Astrocyte of the cerebellum (primary cell): ENCODE results near the gene DDX10.

Experiments
- DNase-seq: peaks from one replicate; pipeline ENCODE4 v3.0.0-alpha.2; 2011; ENCODE audit warnings: low read depth
- H3K4me3 ChIP-seq: 2 replicates; pipeline ENCODE4 v1.5.1; 2011; ENCODE audit warnings: mild to moderate bottlenecking, low read depth, low read length, moderate library complexity
- CTCF ChIP-seq: IDR thresholded peaks from 2 replicates; pipeline ENCODE4 v1.5.1; 2012; ENCODE audit warnings: low read length, low read depth, moderate library complexity, mild to moderate bottlenecking; ENCODE audit errors: missing control alignments
- in situ Hi-C: cut with HindIII; loops from 2 replicates; pipeline ENCODE4 v1.10.0; 2017; ENCODE audit warnings: low sequenced_read_pairs

The DDX10 gene

GRCh38 chr11:108891909-108892511 lies 227.1 kb downstream of the DDX10 start:
- no peak overlapping the region for H3K4me3 ChIP-seq
- no peak for TF ChIP-seq CTCF
- in situ Hi-C loops = no loop called here
- DNase-seq = no peak

GRCh38 chr11:108895579-108896480 lies 231.0 kb downstream of the DDX10 start:
- no peak for DNase-seq
- in situ Hi-C loops = no loop called here
- H3K4me3 ChIP-seq = no peak overlapping the region
- no peak for TF ChIP-seq CTCF

- H3K4me3 ChIP-seq = no peak overlapping the region
- no peak for DNase-seq
- TF ChIP-seq CTCF = no peak
- in situ Hi-C loops = no loop called here
These were observed 232.2 kb downstream of the DDX10 start for GRCh38 chr11:108897071-108897481.

DNA sequence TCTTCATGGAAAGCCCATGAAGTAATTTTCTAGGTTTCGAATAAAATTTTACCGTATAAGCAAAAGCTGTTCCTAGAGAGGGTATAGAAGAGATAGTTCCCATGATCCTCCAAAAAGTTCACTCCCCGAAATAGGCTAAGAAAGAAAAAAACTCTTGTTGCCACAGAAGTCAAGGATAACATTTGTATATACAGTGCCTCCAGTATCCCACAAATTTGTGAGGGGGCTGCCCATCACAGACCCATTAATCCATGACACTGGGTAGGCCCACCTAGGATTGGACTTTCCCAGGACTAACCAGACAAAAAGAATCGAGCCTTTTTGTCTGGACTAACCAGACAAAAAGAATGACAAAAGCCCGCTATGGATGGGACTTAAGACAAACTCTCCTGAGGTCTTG lies 233.0 kb downstream of the DDX10 start:
- in situ Hi-C loops = no loop called here
- no peak for TF ChIP-seq CTCF
- no peak for DNase-seq

GRCh38 chr11:108901359-108901758 lies 236.5 kb downstream of the DDX10 start:
- DNase-seq = no peak
- in situ Hi-C loops = no loop called here
- no peak for TF ChIP-seq CTCF
- H3K4me3 ChIP-seq = no peak overlapping the region

More for the DNA sequence above, 233.0 kb downstream of the DDX10 start:
- no peak overlapping the region for H3K4me3 ChIP-seq

DNA sequence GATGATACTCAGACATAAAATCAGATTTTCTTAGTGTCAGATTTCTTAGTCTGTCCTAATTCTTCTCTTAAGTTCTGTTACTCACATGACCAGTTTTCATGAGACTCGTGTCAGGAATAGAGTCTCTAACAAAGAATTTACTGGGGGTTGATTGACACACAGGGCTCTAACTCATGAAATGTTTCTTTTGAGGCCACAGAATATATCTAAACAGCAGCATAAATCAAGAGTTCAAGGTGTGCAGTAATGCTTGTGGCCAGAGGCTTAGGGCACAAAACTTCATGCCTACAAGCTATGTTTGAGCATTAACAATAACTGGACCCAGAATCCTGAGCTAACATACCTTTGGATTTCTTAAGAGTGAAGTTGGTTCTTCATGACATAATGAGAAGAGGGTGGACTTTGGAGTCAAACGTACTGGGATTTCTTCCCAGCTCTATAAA lies 237.2 kb downstream of the DDX10 start:
- in situ Hi-C loops = no loop called here
- no peak for TF ChIP-seq CTCF
- DNase-seq = no peak
- no peak overlapping the region for H3K4me3 ChIP-seq
